Measurements from ENCODE around the gene ALG9. TPM values are rescaled to one million over a fixed set of nuclear protein-coding genes. Genes with fewer than 3 reads are reported as not detected.

ALG9 gene
- total RNA-seq, 1 donor, result 49.7 TPM

GRCh38 chr11:111782109-111782741, 89.2 kb downstream of the ALG9 start:
- TF ChIP-seq CTCF (IDR thresholded peaks at IDR 0.05; ENCODE audit: insufficient read depth, low read depth, low read length), result no peak

GRCh38 chr11:111779118-111779517, 92.3 kb downstream of the ALG9 start:
- TF ChIP-seq CTCF (IDR thresholded peaks at IDR 0.05; ENCODE audit: insufficient read depth, low read depth, low read length), result no peak
- no peak for DNase-seq (ENCODE audit: low read depth)
- H3K4me3 ChIP-seq (ENCODE audit: low read depth, low read length), result no peak overlapping the region

More at GRCh38 chr11:111782109-111782741, 89.2 kb downstream of the ALG9 start:
- no peak overlapping the region for H3K4me3 ChIP-seq (ENCODE audit: low read depth, low read length)
- no peak for DNase-seq (ENCODE audit: low read depth)

GRCh38 chr11:111778047-111778558, 93.3 kb downstream of the ALG9 start:
- DNase-seq (ENCODE audit: low read depth), result no peak
- TF ChIP-seq CTCF (IDR thresholded peaks at IDR 0.05; ENCODE audit: insufficient read depth, low read depth, low read length), result no peak
- no peak overlapping the region for H3K4me3 ChIP-seq (ENCODE audit: low read depth, low read length)

- DNase-seq (ENCODE audit: low read depth), result peak; percentile 84
- no peak overlapping the region for H3K4me3 ChIP-seq (ENCODE audit: low read depth, low read length)
- TF ChIP-seq CTCF (IDR thresholded peaks at IDR 0.05; ENCODE audit: insufficient read depth, low read depth, low read length), result peak; percentile 77
Measured at GRCh38 chr11:111777094-111778046, 94.0 kb downstream of the ALG9 start.

GRCh38 chr11:111776398-111777093, 94.8 kb downstream of the ALG9 start:
- no peak for TF ChIP-seq CTCF (IDR thresholded peaks at IDR 0.05; ENCODE audit: insufficient read depth, low read depth, low read length)
- DNase-seq (ENCODE audit: low read depth), result no peak

GRCh38 chr11:111774955-111775710, 96.2 kb downstream of the ALG9 start:
- H3K4me3 ChIP-seq (ENCODE audit: low read depth, low read length), result no peak overlapping the region
- DNase-seq (ENCODE audit: low read depth), result peak; percentile 16
- no peak for TF ChIP-seq CTCF (IDR thresholded peaks at IDR 0.05; ENCODE audit: insufficient read depth, low read depth, low read length)

More at GRCh38 chr11:111776398-111777093, 94.8 kb downstream of the ALG9 start:
- no peak overlapping the region for H3K4me3 ChIP-seq (ENCODE audit: low read depth, low read length)
